HG03066 (cell line): ENCODE data around the gene SPAG16.

ENCODE experiments used
- ATAC-seq: cut with Tn5 transposase; IDR thresholded peaks from one replicate; pipeline ENCODE4 v1.9.1; 2021; ENCODE audit warnings: low read depth; ENCODE audit not compliant: unreplicated experiment

SPAG16 gene

DNA sequence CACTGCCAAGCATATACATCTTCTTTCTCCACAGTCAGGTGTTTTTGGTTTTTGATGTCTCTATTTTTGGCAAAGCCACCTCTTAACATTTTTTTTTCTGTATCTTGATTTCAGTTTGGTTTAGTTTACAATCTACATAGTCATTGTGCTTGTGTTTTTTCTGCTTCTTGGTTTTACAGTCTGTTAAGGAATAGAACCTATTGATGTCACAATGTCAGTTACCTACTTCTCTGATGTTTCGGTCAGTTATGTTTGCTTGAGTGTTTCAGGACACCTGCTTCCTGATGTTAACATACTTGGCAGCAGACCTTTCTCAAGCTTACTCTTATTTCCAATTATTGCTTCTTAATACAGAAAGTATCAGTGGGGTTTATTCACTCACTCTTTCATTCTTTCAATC lies 253.3 kb downstream of the SPAG16 start:
- peak; percentile 54 for ATAC-seq

DNA sequence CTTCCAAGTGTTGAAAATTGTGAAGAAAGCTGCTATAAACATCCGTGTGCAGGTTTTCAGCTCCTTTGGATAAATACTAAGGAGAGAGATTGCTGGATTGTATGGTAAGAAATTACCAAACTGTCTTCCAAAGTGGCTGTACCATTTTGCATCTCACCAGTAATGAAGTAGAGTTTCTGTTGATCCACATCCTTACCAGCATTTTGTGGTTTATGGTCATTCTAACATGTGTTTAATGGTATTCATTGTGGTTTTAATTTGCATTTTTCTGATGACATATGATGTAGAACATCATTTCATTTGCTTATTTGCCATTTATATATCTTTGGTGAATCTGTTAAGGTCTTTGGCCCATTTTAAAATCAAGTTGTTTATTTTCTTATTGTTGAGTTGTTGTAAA lies 260.7 kb downstream of the SPAG16 start:
- ATAC-seq: no peak

DNA sequence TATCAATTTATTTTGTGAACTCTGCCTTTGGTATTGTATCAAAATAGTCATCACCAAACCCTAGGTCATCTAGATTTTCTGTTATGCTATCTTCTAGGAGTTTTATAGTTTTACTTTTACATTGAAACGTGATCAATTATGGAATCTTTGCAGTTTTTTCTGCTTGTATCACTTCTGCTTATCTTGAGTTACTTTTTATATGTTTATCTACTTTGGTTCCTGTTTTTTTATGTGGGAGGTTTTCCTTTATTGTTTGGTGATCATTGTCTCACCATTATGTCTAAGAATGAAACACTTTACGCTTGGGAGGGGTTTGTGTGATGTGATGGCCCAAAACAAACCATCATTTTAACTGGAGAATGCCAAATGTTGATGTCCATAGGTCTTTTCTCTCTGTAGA lies 261.2 kb downstream of the SPAG16 start:
- no peak for ATAC-seq

DNA sequence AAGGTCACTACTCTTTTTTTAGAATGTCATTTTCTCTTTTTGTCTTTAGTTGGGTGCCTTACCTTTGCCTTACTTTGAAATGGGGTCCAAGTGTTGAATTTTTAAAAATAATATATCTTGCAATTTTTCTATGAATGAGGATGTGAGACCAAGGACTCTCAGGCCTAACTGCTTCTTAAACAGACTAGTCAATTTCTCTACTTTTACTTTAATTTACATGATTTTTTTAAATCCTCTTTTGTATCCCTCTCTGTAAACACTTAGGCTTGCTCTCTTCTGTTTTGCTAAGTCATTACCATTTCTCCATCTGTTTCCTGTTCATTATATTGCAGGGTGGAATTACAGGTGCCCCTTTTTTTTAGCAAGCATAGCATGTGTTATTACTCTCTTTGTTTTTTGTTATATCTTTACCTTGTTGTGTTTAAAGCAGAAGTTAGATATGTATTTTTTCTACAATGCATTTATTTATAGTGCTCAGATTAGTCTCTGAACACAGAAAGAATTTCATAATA lies 261.8 kb downstream of the SPAG16 start:
- ATAC-seq: no peak

DNA sequence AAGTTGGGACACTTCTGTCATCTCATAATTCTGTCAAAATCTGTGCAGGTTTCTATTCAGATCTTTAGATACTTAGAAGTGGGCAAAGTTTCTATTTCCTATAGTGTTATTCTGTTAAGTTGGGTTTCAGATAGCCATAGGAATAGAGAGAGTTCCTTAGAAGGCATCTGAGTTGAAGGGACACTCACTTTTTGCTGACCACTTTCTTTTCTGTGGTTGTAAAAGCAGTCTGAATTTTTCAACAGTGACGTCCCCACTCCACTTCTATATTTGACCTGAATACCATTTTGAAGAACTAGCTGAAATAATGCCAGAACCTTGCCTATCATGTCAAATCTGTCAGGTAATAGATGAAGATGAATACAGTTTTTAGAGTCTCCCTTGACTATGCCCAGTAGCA lies 267.3 kb downstream of the SPAG16 start:
- no peak for ATAC-seq

DNA sequence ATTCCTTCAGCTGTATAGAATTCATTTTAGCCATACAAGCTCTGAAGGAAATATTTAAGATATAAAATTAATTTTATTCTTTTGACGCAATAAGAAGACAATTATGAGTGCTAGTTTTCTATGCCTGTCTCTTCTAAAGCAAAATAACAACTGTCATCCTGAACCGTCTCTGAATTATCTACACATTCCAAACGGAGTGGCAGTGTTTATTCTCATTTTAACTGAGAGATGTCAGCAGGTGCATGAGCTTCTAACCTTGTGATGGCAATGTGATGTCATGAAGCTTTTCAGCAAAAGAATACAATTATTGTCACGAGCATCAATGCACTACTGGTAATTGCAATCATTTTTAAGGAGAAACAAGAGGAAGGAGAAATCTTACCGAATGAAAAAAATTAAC lies 274.8 kb downstream of the SPAG16 start:
- no peak for ATAC-seq

DNA sequence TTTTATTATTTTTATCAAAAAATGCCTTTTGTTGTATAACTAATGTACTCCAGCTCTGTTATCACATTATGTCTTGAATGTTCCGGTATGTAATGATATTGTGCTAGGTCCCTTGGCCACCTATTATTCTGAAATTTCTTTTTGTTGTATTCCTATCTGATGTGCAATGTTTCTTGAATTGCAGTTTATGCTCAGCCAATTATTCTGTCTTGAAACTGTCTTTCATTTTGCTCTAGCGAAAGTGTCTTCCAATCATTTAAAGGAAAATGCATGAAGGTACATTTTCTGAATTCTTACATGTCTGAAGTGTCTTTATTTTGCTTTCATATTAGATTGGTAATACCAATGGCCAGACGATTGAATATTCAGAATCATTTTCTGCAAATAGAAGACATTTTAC lies 277.5 kb downstream of the SPAG16 start:
- no peak for ATAC-seq

DNA sequence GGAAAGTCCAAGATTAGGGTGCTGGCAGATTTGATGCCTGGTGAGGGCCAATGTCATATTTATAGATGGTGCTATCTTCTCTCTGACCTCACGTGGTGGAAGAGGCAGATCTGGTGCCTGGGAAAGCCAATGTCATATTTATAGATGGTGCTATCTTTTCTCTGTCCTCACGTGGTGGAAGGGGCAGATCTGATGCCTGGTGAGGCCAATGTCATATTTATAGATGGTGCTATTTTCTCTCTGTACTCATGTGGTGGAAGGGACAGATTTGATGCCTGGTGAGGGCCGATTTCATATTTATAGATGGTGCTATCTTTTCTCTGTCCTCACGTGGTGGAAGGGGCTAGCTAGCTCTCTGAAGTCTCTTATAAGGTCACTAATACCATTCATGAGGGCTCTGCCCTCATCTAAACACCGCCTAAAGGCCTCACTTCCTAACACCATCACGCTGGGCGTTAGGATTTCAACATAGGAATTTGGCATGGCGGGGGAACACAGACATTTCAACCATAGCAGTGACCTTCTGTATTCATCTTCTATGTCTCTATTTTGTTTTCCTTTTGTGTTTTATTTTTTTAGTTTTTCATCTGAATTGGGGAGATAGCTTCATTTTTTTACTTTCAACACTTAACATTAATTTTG lies 278.4 kb downstream of the SPAG16 start:
- ATAC-seq: no peak

DNA sequence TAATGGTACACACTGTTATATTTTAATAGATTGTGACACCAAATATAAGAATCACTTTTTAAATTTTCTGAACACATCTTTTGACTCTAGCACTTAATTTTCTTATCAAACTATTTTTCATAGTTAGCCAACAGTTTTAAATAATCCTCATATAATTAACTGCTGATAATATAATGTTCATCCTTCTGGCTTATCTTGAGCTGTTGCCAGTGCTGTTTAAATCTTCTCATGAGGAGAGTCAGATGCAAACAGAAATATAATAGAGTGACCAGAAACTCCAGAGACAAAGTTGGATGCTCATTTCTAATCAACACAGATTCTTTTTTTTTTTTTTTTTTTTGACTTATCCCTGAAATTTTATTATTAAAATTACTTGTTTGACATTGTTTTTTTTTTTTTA lies 282.6 kb downstream of the SPAG16 start:
- no peak for ATAC-seq

DNA sequence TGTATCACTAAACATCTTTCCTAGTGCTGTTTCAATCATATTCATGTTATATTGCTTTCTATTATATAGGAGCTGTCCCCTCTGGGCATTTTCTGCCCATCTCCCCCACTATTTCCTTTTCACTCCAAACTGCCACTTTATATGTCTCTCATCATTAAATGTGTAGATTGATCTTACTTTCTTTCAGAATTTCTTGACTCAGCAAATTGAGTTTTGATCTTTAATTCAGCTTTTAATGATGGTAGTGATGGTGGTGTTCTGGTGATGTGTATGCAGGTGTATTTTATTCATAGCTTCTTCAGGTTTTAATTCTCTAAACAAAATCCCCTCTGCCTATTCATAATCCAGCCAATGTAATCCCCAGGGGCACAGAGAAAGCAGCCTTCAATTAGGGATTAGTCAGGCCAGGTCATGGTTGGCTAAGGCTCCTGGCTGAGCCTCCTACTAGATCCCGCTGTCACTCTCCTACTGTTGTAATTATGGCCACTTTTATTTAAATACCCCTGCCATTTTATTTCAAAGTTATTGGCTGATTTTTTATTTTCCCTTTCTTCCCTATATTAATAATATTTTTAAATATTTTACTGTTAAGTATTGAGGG lies 325.4 kb downstream of the SPAG16 start:
- ATAC-seq: no peak

DNA sequence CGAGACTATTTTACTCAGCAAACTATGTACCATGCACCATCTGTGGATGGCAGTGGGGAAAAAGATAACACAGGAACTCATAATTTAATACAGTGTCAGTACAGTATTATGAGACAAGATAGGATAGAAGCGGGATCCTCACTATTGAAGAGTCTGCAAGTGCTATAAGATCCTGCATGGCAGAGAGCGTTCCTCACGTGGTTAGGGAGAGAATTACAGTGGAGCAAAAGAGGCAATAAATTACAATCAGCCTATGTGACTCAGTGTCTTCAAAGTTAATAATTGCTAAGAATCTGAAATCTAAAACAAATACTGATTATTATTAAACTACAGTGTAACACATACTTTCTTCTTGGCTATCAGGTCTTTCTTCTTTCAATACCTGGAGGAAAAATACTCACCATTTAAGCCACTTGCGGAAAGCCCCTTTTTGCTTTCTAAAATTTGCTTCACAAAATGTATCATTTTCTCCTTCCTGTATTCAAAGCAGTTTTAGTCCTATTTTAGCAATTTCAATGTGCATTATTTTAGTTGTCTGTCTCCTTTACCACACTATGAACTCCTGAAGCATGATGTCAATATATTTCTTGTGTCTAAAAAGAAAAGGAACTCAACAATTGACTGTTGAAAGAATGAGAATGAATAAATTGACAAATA lies 342.9 kb downstream of the SPAG16 start:
- no peak for ATAC-seq

DNA sequence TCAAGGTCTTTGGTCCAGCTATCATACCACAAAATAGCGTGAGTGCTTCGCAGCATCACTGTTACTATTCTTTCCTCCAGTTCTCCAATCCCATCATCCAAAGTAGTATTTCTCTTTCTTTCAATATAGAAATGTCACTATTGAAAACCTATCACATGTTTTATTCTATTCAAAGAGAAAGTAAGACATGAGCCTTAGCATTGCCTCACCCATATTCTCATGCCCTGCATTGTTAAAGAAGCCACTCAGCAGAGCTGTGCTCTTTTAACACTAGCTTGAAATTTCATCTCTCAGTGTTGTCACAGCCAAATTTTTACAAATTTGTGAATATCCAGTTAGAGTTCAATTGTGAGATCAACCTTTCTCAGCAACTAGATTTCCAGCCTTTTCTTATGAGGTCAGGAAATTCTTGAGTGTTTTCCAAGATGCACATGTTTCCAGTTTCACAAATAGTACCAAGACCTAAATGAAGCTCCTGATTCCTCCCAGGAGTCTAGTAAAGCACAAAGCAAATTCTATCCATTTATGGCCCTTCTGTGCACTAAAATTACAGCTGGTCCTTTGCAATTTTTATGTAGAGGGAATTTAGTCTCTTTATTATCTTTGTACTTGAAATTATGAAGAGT lies 343.7 kb downstream of the SPAG16 start:
- ATAC-seq: no peak

DNA sequence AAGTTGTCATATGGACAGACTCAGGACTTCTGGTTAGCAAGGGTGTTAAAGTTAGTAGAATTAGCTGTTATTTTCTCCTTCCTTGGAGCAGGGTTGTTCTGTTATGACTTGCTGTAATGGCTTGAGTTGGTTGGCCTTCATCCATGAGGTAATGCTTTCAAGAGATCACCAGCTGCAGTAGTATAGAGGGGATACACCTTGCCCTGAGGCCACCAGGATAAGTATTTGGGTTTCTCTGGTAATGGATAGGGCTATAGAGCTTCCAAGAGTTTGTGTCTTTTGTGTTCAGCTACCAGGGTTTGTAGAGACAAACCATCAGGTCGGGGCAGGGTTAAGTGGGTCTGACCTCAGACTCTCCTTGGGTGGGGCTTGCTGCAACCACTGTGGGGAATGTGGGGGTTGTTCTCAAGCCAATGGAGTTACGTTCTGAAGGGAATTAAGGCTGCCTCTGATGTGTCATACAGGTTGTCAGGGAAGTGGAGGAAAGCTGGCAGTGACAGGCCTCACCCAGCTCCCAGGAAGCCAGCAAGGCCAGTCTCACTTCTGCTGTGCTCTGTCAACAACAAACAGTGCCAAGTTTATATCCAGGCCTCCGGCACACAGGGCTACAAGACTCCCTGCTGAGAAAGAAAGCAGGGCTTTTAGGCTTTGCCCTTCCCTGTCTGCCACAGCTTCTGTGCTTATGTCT lies 356.6 kb downstream of the SPAG16 start:
- no peak for ATAC-seq

DNA sequence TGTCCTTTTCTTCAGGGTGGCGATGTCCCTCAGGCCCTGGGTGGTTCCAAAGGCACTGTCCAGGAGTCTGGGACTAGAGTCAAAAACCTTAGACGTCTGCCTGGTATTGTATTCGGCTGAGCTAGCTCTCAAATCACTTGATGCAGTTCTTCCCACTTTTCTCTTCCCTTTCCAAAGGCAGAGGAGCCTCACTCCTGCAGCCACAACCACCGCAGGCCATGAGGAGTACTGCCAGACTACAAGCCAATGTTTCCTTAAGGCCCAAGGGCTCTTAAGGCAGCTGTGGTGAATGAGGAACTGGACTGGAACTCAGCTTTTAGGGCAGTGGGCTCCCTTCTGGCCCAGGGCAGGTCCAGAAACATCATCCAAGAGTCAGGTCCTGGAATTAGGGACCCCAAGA lies 360.7 kb downstream of the SPAG16 start:
- no peak for ATAC-seq

DNA sequence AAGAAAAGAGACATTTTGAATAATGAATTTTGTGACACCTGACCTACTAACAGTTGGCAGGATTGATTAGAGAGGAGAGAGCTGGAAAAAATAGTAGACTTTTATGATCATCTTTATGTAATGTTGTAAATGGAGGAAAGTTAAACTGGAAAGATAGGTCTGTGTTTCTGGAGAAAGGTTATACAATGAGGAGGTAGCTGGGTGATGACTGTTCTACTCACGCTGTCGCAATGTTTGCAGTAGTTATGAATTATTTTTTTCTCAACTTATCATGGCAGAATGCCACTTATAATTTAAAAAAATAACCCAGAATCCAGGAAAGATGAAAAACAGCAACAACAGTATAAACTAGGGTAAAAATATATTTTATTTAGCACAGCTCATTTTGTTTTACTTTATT lies 364.9 kb downstream of the SPAG16 start:
- no peak for ATAC-seq

DNA sequence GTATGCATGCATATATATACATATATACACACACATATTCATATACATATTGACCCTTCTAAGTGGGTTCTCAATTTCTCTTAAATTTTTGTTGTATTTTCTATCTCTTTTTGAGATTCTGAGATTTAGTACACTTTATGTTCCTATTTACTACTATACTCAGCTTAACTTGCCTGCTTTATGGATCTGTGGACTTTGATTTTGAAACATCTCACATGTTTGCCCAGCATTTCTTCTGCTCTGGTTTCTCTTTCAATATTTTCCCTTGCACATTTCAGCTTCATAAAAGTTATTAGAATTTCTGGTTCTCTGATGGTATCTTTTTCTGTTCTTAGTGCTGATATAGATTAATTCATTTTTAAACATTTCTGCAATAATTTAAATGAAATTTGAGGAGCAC lies 380.6 kb downstream of the SPAG16 start:
- ATAC-seq: no peak

DNA sequence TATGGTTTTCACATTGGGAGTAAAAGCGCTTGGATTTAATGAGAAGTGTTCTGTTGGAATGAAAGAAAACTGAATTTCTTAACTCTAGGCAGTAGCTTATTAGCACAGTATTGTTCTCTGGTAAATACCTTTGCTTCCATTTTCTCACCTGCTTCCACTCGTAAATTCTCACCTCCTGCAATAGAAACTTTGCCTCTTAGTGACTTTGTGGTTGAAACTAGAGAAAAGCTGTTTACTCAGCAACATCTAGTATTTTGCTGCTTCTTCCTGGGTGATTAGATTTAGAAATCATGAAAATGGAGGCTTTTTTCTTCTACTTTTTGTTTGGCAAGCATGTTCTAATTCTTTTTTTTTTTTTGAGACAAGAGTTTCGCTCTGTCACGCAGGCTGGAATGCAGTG lies 385.4 kb downstream of the SPAG16 start:
- ATAC-seq: no peak

DNA sequence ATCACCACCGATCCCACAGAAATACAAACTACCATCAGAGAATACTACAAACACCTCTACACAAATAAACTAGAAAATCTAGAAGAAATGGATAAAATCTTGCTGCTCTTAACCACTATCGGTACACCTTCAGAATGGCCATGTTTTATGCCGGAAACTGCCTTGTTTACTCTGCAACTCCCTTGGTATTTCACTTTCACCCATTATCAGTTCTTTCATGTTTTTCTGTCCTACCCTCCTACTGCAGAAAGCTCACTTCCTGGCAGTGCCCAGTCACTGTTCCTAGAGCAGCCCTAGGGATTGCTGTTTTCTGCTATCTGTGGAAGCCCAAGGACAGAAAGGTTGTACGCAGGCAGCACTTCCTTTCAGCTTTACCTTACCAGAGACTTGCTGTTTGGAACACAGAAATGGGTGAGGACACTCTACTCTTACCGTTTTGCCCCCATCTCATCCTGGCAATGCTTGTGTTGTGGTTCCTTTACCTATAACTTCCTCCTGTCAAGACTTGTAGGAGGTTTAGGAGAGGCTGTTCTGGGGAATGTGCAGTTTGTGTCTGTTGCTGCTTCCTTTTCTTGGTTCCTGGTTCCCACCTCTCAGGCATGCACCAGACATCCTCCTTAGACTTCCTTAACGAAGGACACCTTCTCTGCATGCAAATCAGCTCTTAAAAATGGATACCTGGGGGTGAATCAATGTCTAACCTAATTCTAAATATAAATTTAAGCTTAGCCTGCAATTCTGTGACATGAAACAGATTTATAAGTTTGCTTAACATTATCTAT lies 394.4 kb downstream of the SPAG16 start:
- ATAC-seq: no peak

DNA sequence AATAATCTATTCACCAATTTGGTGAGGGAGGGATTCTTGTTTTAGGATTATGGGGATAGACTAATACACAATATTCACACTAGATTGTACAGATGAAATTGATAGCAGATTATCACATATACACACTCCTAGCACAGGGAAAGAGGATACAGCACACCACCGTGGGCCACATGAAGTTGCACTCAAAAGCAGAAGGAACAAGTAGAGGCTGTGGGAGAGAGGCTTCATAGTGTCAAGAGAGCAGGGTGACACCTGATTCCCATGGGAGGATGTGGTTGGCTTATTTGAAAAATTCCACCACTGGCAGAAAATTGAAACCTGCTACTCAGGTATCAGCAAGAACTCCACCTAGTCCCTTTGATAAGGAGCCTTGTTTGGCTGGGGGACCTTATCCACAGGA lies 395.6 kb downstream of the SPAG16 start:
- no peak for ATAC-seq

DNA sequence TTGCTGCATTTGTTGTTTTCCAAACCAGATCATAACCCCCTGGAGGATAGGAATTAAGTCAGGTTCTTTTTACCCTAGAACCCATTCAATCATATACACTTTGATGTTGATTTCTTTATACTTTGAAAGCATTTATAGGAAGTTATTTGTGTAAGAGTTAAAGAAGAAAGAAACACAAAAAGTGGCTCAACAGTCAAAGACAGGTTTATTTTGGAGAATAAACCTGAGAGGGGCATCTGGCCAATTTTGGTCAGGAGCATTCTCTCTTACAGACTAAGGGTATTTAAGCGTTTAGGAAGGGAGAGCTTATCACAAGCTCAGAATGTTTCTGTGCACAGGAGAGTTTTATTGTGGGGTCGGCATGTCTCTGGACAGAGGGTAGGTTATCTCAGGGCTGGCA lies 398.0 kb downstream of the SPAG16 start:
- ATAC-seq: no peak
